Measurements from ENCODE around the gene KIF26A.

KIF26A gene

GRCh38 chr14:104189629-104190335 lies 51.4 kb downstream of the KIF26A start:
- DNase-seq (ENCODE audit: extremely low read depth in 1 of 2, low read depth in 1 of 2): no peak

DNA sequence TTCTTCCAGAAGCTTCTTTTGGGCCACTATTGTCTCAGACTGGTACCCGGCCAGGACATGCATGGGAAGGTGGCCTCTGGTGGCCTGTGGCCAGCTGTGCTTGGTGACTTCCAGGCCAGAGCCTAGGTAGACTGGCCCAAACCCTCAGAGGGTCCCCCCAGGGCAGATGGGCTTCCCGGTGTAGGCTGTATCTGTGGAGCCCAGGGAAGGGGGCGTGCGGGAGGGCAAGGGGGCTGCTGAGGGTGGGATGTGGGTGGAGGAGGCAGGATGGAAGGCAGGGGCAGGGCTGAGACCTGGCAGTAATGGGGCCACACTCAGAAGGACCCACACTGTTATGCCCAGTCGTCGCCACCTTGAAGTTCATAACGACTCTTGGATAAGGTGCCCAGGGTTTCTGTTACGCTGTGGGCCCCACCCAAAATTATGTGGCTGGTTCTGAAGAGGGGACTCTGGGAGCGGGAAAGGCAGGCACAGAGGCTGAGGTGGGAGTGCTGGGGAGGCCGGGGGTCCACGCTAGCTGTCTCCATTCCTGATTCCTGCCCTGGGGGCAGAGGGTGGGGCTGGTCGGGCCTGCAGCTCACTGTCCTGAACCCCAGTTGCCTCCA lies 52.1 kb downstream of the KIF26A start:
- no peak for DNase-seq (ENCODE audit: extremely low read depth in 1 of 2, low read depth in 1 of 2)

- DNase-seq (ENCODE audit: extremely low read depth in 1 of 2, low read depth in 1 of 2): no peak
Observed at GRCh38 chr14:104191409-104191997, 53.1 kb downstream of the KIF26A start.

DNA sequence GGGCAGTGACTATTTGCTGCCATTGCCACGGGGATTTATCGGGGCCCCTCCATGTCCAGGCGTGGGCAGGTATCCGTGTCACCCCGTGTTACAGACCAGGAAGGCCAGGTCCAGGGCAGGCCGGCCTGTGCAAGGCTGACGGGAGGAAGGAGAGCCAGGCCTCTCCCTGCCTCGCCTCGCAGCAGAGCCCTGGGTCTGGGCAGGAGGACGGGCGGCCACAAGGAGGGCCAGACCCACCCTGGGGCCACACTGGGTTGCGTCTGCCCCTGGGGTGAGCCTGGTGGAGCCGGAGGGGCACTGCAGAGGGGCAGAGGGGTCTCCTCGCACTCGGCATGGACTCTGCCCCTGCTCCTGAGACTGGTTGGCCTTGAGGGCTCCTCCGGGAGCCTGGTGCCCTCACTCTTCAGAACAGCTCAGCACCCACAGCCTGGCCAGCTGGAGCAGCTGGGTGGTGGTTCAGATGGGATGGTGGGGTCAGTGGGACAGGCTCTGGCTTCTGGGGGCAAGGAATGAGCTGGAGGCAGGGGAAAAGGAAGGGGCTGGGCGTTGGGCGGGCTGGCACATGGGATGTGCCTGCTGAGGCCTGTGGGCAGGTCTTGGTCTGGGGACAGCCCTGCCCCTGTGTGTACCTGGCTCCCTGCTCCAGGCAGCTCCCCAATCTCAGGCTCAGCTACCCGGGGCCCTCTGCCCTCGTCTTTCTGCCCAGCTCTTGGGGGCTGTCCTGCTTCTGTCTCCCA lies 53.9 kb downstream of the KIF26A start:
- DNase-seq (ENCODE audit: extremely low read depth in 1 of 2, low read depth in 1 of 2): no peak

DNA sequence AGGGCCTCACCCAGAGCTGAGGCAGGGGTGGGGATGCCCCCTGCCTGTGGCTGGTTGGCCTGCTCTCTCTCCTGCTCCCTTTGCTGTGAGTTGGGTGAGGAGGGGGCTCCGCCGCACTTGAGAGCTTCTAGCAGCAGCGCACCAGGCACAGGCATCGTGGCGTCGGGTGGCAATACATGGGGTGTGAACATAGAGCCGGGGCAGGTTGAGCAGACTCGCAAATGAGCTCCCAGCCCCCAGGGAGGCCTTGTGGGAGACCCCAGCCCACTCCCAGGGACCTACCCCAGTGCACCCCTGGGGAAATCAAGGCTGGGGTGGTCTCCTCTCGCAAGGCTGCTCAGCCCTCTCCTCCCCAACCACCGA lies 54.5 kb downstream of the KIF26A start:
- DNase-seq (ENCODE audit: extremely low read depth in 1 of 2, low read depth in 1 of 2): no peak

DNA sequence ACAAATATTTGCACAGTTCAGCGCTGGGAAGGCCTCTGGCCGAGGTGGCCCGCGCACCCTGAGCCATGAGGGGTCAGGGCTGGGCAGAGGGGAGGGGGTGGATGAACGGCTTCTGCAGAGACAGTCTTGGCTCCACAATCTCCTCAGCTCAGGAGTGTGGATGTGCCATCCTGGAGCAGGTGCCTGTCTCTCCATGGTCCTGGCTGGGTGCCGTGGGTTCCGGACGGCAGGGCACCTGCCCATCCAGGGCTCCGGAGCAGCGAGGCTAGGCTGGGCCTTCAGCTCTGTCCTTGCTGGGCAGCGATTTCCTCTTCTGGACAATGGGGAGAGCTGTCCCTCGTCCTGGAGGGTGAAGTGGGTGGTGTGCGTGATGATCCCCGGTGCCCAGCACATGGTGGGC lies 55.6 kb downstream of the KIF26A start:
- DNase-seq (ENCODE audit: extremely low read depth in 1 of 2, low read depth in 1 of 2): no peak

GRCh38 chr14:104194716-104195115 lies 56.3 kb downstream of the KIF26A start:
- DNase-seq (ENCODE audit: extremely low read depth in 1 of 2, low read depth in 1 of 2): no peak

GRCh38 chr14:104195361-104195760 lies 57.0 kb downstream of the KIF26A start:
- DNase-seq (ENCODE audit: extremely low read depth in 1 of 2, low read depth in 1 of 2): no peak

DNA sequence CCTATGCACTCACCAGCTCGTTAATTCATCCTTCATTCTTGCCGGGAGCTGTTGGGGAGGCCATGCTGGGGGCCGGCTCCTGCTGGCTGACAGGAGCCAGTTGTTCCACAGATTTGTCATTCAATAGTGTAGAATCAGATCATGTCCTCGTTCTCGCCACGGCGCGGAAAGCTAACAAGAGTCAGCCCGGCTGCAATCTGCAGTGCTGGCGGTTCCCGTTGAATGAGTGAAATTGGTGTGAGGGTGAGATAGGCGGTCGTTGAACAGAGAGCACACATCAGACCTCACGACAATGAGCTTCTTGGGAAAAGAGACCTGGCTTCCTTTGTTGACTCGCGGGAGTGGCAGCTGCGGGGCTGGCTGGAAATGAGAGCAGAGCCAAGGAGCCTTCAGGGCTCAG lies 57.5 kb downstream of the KIF26A start:
- DNase-seq (ENCODE audit: extremely low read depth in 1 of 2, low read depth in 1 of 2): no peak

DNA sequence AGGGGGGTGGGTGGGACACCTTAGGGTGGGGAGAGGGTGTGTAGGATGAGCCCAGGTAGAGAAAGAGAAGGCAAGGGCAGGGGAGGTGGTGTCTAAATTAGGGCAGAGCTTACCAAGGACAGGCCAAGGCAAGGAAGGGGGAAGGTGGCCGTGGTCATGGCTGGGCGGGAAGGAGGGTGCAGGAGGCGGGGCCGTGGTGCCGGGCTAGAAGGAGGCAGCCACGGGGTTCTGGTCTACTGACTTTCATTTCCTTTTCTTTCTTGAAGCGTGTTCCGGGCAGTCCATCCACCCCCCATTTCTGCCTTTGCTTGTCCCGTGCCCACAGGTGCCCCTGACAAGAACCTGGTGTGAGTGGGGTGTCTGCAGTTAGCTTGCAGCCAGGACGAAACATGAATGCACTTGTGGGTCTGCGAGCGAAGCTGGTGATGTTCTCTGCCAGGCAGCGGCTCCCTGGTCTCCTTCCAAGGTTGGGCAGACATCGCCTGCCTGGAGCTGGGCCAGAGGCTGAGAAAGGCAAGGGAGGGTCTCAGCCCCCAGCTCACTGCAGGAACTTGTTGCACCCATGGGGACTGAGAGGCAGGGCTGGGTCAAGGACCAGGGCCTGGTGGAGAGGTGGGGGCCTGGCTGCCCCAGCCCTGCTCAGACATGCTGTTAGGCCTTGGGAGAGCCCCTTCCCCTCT lies 58.2 kb downstream of the KIF26A start:
- DNase-seq (ENCODE audit: extremely low read depth in 1 of 2, low read depth in 1 of 2): no peak

DNA sequence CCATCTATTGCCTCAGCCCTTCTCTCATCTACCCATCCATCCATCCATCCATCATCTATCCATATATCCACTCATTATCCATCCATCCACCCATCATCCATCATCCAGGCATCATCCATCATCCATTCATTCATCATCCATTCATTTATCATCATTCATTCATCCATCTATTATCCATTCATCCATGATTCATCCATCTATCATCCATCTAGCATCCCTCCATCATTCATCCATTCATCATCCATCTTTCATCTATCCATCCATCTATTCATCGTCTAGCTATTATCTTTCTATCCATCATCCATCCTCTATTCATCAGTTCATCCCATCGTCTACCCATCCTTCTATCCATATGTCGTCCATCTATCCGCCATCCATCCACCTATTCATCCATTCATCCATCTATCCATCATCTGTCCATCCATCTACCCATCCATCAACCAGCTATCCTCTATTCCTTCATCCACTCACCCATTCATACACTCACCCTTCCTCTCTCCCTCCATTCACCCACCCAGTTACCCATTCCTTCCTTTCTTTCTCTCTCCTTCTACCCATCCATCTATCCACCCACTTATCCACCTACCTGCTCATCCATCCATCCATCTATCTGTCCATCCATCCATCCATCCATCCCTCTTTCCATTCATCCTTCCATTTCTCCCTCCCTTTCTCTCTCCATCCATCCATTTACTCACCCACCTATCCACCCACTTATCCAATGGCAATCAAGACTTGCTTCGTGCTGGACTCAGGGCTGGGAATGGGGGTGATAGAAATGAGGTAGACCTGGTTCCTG lies 59.3 kb downstream of the KIF26A start:
- no peak for DNase-seq (ENCODE audit: extremely low read depth in 1 of 2, low read depth in 1 of 2)

DNA sequence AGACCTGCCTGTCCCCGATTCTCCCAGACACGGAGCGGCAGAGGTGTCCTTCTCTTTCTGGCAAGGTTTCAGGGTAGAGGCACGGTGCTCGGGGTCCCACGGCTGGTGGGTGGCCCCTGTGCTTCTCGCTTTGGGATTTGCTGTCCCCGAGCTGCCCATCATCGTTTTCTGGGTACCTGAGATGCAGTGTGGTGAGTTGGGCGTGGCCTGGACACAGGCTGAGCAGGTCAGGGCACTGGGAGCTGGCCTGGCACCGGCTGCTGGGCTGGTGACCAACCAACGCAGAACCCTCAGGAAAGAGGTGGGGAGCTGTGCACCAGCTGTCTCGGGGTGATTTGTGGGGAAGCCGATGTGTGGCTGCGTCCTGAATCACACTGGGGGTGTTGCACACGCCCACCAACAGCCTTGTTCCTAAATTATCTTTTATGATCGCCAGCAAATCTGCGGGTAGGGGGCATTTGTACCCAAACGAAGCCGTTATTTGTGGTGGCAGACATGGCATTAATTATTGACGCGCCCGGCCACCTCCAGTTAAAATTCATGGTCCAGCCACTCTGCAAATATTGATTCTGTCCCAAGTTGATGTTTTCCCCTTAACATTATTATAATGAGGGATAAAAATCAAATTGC lies 61.0 kb downstream of the KIF26A start:
- no peak for DNase-seq (ENCODE audit: extremely low read depth in 1 of 2, low read depth in 1 of 2)

GRCh38 chr14:104200106-104200505 lies 61.7 kb downstream of the KIF26A start:
- no peak for DNase-seq (ENCODE audit: extremely low read depth in 1 of 2, low read depth in 1 of 2)

- no peak for DNase-seq (ENCODE audit: extremely low read depth in 1 of 2, low read depth in 1 of 2)
Observed at GRCh38 chr14:104200591-104200990, 62.2 kb downstream of the KIF26A start.

DNA sequence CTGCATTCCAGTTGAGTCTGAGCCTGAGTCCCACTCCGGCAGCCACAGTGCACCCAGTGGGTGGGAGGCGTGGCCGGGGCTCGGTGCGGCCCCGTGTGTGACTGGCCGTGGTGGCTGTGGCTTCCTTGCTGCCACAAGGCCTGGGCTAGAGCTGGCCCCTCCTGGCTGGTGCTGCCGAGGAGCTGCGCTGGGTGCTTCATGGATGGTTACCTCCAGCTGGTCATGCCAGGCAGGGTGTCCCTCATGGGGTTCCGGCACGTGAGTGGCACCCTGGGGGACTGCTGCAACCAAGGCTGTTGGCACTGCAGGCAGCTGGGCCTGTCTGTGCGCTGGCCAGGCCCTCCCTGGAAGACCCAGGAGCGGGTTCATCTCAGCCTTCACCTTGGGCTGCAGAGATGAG lies 62.7 kb downstream of the KIF26A start:
- DNase-seq (ENCODE audit: extremely low read depth in 1 of 2, low read depth in 1 of 2): no peak

- DNase-seq (ENCODE audit: extremely low read depth in 1 of 2, low read depth in 1 of 2): no peak
Observed at GRCh38 chr14:104201496-104201895, 63.1 kb downstream of the KIF26A start.

- no peak for DNase-seq (ENCODE audit: extremely low read depth in 1 of 2, low read depth in 1 of 2)
Observed at GRCh38 chr14:104202259-104203070, 64.1 kb downstream of the KIF26A start.

DNA sequence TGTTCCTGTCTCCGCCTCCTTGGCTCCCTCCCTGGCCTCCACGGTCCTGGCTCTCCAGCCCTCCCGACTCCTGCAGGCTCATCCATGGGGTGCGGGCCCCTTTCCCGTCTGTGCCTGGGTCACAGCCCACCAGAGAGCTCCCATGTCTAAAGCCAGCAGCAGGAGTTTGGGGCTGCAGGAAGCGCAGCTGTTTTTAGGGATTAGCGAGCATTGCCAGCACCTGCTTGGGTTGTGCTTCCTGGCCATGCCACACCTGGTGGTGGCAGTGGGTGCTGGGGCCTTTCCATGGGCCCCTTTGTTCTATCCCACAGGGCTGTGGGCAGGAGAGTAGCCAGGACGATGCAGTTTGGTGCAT lies 64.7 kb downstream of the KIF26A start:
- DNase-seq (ENCODE audit: extremely low read depth in 1 of 2, low read depth in 1 of 2): no peak

- no peak for DNase-seq (ENCODE audit: extremely low read depth in 1 of 2, low read depth in 1 of 2)
Observed at GRCh38 chr14:104204660-104205149, 66.3 kb downstream of the KIF26A start.
